NCI-H2107 (cell line): ENCODE results near the gene LCMT2.

Experiments used
- DNase-seq: peaks from one replicate; lab custom pipeline; 2025; lab: John Stamatoyannopoulos, UW

Gene LCMT2

DNA sequence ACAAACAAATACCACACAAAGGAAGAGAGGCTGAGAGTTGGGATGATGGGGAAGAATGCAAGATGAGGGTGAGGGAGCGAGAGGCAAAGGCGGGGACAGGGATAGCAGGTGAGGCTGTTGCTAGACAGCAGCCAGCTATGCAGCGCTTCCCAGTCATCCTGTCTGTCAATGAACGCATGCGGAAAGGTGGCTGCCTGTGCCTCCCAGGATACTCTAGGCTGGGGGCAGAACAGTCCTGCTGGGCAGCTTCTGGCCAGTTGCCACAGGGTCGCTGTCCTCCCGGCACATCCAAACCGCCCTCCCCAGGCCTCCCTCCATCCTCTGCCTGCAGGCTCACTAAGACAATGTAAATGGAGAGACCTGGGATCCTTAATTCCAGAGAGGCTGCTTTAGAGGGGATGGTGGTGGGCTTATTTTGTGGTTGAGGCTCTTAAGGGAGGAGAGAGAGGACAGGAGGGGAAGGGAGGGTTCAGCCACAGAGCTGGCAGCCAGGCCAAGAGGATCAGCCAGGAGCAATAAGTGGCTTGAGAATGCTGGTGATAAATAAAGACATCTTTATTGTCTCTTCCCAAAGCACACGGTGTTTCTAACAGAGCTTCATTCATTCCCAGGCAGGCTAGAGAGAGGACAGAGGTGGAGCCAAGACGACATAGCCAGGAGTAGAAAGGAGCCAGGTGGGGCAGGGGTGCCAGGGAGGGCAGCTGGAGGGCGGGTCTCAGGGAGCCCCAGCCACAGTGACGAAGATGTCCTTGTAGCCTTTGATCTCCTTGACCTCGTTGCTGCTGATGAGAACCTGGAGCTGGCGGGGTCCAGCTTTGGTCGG, 54.4 kb downstream of the LCMT2 start:
- no peak for DNase-seq

DNA sequence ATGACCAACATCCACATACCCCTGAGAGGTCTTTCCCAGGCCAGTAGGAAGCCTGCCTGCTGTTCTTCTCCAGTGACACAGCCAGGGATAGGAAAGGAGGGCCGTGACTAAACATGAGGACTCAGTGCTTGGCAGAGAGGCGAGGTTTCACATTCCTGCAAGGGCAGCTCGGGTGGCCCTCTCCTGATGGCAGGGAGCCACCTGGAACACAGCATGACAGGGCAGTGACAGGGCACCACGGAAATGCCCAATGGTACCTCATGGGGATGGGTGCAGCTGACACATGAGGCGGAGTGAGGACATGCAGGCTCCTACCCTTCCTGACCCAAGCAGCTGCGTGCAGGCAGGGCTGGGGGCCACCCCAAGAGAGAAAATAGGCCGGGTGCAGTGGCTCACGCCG, 56.2 kb downstream of the LCMT2 start:
- DNase-seq: no peak
